Stomach (tissue), 4 donors: ENCODE results near the gene KRT74.

Experiments
- POLR2A ChIP-seq, 4 donors: fragments of 450-650 bp; IDR thresholded peaks; one replicate each; pipeline ENCODE4 v1.6.1; 2016; ENCODE audit warnings: antibody characterized with exemption in 4 of 4, control low read depth in 2 of 4, mild to moderate bottlenecking in 1 of 4, moderate library complexity in 1 of 4
- TF ChIP-seq, protein P1 (sequence below), 7 experiments: fragments of 450-650 bp in 4 of 7; fragments of 200-600 bp in 3 of 7; sonication (generic) in 3 of 7; IDR thresholded peaks; one replicate each; pipeline ENCODE4 v1.5.1; 2016 to 2019; ENCODE audit warnings: antibody characterized with exemption in 7 of 7, control low read depth in 2 of 7, mild to moderate bottlenecking in 1 of 7

DNA sequence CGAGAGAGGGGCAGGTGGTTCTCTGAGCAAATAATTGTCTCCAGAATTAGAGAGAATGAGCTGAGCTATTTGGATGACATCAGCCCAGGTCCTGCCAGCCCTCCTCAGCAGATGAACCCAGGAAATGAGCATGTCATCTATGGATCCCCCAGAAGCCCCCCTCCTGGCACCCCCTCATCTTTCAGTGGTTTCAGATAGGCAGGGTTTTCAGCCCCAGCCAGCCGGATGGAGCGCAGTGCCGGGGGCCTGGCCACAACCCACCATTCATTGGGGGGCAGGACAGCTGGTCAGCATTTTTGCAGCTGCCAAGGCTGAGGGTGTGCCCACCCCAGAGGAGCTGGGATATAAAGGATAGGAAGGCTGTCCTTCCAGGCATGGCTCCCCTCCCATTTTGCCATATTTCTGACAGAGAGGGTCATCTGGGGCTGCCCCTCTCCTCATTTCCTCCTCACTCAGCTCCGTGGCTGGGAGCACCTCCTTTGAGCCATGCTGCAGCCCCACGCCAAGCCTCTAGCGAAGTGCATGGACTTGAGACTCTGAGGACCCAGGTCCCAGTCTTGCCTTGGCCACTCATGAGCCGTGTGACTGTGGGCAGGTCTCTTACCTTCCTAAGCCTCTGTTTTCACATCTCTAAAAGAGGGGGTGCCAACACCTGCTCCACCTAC, 14.7 kb downstream of the KRT74 start:
- TF ChIP-seq, protein P1, sequence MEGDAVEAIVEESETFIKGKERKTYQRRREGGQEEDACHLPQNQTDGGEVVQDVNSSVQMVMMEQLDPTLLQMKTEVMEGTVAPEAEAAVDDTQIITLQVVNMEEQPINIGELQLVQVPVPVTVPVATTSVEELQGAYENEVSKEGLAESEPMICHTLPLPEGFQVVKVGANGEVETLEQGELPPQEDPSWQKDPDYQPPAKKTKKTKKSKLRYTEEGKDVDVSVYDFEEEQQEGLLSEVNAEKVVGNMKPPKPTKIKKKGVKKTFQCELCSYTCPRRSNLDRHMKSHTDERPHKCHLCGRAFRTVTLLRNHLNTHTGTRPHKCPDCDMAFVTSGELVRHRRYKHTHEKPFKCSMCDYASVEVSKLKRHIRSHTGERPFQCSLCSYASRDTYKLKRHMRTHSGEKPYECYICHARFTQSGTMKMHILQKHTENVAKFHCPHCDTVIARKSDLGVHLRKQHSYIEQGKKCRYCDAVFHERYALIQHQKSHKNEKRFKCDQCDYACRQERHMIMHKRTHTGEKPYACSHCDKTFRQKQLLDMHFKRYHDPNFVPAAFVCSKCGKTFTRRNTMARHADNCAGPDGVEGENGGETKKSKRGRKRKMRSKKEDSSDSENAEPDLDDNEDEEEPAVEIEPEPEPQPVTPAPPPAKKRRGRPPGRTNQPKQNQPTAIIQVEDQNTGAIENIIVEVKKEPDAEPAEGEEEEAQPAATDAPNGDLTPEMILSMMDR (IDR thresholded peaks at IDR 0.05) = no peak
- no peak for TF ChIP-seq POLR2A (IDR thresholded peaks at IDR 0.05)
